HG02571 (cell line): Measurements from ENCODE around the gene TRIM24.
"Not testable (repeated sequence)": the region's sequence is repeated elsewhere in the genome, so short reads cannot be mapped to it uniquely, and the experiment has no call there.

Experiments
- ATAC-seq: cut with Tn5 transposase; IDR thresholded peaks from one replicate; pipeline ENCODE4 v1.9.1; 2021; ENCODE audit warnings: mild to moderate bottlenecking, moderate library complexity; ENCODE audit not compliant: unreplicated experiment

Gene TRIM24

DNA sequence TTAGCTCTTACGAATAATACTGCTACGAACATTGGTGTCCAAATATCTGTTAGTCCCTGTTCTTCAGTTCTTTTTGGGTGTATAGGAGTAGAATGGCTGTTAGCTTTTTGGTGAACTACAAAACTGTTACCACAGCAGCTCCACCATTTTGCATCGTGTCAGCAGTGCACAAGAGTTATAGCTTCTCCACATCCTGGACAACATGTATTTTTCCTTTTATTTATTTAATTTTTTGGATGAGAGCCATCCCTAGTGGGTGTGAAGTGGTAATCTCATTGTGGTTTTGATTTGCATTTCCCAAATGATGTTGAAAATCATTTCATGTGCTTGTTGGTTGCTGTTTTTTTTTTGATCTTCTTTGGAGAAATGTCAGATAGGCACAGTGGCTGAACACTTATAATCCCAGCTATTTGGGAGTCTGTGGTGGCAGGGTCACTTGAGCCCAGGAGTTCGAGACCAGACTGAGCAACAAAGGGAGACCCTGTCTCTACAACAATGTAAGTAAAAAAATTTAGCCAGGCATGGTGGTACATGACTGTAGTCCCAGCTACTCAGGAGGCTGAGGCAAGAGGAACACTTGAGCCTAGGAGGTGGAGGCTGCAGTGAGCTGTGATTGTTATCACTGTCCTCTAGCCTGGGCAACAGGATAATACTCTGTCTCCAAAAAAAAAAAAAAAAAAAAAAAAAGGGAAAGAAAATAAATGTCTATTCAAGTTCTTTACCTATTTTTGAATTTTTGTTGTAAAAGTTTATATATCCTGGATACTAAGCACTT lies 31.7 kb downstream of the TRIM24 start:
- no peak for ATAC-seq

DNA sequence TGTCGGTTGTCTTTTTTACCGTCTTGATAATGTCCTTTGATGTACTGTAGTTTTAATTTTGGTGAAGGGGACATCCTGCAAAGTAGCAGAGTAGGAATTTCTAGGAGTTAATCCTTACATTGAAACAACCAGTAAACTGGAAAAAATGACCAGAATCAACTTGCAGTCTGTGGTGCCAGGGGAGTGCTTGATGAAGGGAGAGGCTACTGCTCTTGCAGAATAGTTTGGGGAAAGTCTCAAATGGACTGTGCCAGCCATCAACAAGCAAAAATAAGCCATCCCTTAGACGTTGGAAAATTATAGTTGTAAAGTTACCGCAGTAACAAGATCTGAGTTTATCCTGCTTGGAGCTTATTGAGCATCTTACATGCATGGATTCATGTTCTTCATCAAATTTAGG lies 32.4 kb downstream of the TRIM24 start:
- ATAC-seq, result no peak

- ATAC-seq, result no peak
Measured at GRCh38 chr7:138493535-138493934, 33.5 kb downstream of the TRIM24 start.

- ATAC-seq, result no peak
Measured at GRCh38 chr7:138495485-138495884, 35.4 kb downstream of the TRIM24 start.

DNA sequence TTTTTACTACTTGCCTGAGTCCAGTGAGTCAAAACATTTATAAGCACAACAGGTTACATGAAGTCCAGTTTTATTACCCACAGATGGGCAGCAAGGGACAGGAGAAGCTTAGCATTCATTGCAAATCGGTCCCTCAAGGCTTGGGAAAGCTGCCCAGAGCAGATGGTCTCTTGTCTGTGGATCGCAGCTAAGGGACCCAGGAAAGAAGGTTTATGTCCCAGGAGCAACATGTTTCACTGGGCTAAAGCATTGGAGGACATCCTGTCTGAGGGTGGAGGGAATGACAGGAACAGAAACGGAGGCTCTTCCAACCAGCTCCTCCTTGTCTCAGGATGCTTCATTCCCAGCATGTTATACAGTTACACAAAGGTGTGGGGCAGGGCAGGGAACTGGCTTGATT lies 39.3 kb downstream of the TRIM24 start:
- ATAC-seq, result no peak

- ATAC-seq, result not testable (repeated sequence)
Measured at GRCh38 chr7:138500303-138500702, 40.2 kb downstream of the TRIM24 start.

- ATAC-seq, result no peak
Measured at GRCh38 chr7:138500892-138501291, 40.8 kb downstream of the TRIM24 start.

DNA sequence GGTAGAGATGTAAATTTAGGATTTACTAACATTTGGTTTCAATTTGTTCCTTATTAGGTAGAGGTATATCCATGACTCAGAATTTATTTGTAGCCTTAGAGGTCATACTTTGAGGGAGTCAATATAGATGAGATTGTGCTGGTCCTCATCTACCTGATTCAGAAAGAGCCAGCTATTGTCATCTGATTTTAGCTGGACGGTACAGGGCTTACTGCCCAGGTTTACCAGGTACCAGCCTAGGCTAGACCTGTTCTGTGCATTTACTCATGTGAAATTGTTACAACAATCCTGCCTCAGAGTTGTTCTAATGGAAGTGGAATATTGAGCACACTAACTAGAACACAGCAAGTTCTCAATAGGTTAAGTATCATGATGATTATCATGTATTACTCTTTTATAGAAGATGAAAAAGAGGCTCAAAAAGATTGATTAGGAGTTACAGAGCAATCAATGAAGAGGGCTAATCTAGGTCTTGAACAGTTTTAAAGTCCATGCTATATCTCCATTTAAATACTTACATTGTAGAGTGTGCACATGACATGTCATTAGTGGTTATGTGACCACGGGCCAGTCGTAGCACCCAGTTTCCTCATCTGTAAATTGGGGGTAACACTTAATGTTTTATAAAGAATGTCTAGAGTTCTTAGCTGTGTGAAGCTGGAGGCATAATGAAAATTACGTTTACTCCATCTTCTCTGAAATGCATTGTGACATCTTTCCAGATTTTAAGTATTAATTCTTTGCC lies 42.1 kb downstream of the TRIM24 start:
- no peak for ATAC-seq

GRCh38 chr7:138505361-138505873 lies 45.4 kb downstream of the TRIM24 start:
- ATAC-seq, result no peak

- no peak for ATAC-seq
Measured at GRCh38 chr7:138506764-138507163, 46.7 kb downstream of the TRIM24 start.

DNA sequence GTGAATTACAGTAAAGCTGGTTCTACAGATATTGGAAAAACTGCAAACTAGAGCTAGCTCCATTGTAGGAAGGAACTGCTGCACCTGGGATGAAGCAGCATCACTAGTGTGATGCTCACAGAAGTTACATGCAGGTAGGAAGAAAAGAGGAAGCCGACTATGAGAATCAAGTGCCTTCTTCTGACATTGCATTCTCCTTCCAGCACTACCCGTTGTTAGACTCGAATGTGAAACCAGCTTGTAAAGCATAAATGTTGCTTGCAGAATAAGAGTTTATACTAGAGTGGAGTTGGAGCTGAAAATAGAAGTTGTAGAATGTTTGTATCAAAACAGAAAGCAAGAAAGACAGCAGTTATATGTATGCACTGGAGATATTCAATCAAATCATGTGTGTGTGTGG lies 49.9 kb downstream of the TRIM24 start:
- no peak for ATAC-seq

GRCh38 chr7:138512092-138512858 lies 52.2 kb downstream of the TRIM24 start:
- no peak for ATAC-seq

GRCh38 chr7:138512885-138513284 lies 52.8 kb downstream of the TRIM24 start:
- no peak for ATAC-seq

DNA sequence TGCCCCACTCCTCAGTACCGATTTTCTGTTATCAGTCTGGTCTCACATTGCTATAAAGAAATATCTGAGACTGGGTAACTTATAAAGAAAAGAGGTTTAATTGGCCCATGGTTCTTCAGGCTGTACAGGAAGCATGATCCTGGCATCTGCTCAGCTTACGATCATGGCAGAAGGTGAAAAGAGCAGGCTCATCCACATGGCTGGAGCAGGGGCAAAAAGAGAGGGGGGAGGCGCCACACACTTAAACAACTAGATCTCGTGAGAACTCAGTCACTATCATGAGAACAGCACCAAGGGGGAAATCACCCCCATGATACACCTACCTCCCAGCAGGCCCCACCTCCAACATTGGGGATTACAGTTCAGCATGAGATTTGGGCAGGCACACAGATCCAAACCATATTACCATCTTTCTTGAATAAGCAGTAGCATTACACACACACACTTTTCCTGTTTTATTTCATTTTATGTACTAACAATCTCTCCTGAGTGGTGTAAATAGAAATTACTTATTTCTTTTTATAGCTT lies 53.3 kb downstream of the TRIM24 start:
- no peak for ATAC-seq

DNA sequence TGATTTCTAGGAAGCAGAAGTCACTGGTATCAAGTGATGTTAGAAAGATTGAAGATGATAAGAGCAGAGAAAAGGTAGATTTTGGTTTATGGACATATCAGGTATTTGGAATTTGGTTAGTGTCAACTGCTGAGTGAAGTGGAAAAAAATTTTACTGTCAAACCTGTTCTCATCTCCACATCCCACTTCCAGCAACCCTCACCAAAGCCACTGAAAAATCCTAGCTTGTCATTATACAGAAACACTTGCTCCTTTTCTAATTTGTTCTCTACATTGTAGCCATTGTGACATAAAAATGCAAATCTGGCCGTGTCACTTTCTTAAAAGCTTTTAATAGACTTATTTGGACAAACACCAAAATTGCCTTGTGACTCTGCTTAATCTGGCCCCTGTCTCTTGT lies 54.0 kb downstream of the TRIM24 start:
- ATAC-seq, result no peak

GRCh38 chr7:138515001-138515528 lies 55.0 kb downstream of the TRIM24 start:
- no peak for ATAC-seq

DNA sequence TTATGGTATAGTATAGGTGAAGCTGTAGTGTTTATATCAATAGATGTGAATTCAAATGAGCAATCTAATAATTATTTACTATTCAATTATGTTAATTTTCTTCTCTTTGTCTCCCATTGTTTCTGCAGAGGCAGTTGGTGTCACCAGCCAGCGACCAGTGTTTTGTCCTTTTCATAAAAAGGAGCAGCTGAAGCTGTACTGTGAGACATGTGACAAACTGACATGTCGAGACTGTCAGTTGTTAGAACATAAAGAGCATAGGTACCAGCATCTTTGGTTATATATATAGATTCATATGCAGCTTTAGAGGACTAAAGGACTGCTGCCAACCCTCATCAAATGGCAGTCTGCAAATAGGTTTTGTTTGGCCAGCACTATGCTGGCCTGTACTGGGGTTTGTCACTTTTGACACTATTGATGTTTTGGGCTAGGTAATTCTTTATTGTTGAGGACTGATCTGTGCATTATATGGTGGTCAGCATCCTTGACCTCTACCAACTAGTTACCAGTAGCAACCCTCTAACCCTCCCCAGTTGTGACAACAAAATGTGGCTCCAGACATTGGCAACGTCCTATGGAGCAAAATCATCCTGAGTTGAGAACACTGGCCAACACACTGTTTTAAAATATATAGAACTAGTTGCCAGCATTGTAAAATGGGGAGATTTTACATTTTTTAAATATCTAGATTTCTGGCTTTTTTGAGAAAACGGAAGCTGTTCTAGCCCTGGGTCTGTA lies 59.2 kb downstream of the TRIM24 start:
- ATAC-seq, result no peak

- no peak for ATAC-seq
Measured at GRCh38 chr7:138520742-138521141, 60.7 kb downstream of the TRIM24 start.

GRCh38 chr7:138521837-138522461 lies 61.9 kb downstream of the TRIM24 start:
- no peak for ATAC-seq

GRCh38 chr7:138524259-138524658 lies 64.2 kb downstream of the TRIM24 start:
- no peak for ATAC-seq
